ENCODE data around the gene TMEM182.

Gene TMEM182

GRCh38 chr2:102789349-102790090 is 27.7 kb downstream of the TMEM182 start:
- Histone ChIP-seq H3K4me3 (ENCODE audit: low read length) (no peak overlapping the region), H3K9me3 (ENCODE audit: control insufficient read depth, low read depth, low read length) (no peaks in the 10 kb centered on the region), H3K36me3 (ENCODE audit: control insufficient read depth, low read depth, low read length) (no peaks in the 10 kb centered on the region), H3K4me1 (ENCODE audit: control insufficient read depth, low read depth, low read length) (peaks cover 3% of the 10 kb centered on the region), H3K27ac (ENCODE audit: low read length) (no peak overlapping the region), H3K9ac (ENCODE audit: low read length) (no peak overlapping the region), H3K27me3 (ENCODE audit: control insufficient read depth, insufficient read depth, low read length) (no peaks in the 10 kb centered on the region)

GRCh38 chr2:102790091-102790455 is 28.2 kb downstream of the TMEM182 start:
- Histone ChIP-seq H3K9ac (ENCODE audit: low read length) (no peak overlapping the region), H3K9me3 (ENCODE audit: control insufficient read depth, low read depth, low read length) (no peaks in the 10 kb centered on the region), H3K27ac (ENCODE audit: low read length) (no peak overlapping the region), H3K27me3 (ENCODE audit: control insufficient read depth, insufficient read depth, low read length) (no peaks in the 10 kb centered on the region), H3K36me3 (ENCODE audit: control insufficient read depth, low read depth, low read length) (no peaks in the 10 kb centered on the region), H3K4me3 (ENCODE audit: low read length) (no peak overlapping the region), H3K4me1 (ENCODE audit: control insufficient read depth, low read depth, low read length) (peaks cover 3% of the 10 kb centered on the region)

- no peak overlapping the region for H3K9ac ChIP-seq (ENCODE audit: low read length)
- no peak overlapping the region for H3K27ac ChIP-seq (ENCODE audit: low read length)
- H3K4me3 ChIP-seq (ENCODE audit: low read length) = no peak overlapping the region
- no peaks in the 10 kb centered on the region for H3K27me3 ChIP-seq (ENCODE audit: control insufficient read depth, insufficient read depth, low read length)
- peaks cover 3% of the 10 kb centered on the region for H3K4me1 ChIP-seq (ENCODE audit: control insufficient read depth, low read depth, low read length)
- no peaks in the 10 kb centered on the region for H3K9me3 ChIP-seq (ENCODE audit: control insufficient read depth, low read depth, low read length)
- H3K36me3 ChIP-seq (ENCODE audit: control insufficient read depth, low read depth, low read length) = no peaks in the 10 kb centered on the region
Measured at GRCh38 chr2:102792568-102793208, 30.9 kb downstream of the TMEM182 start.

- H3K9ac ChIP-seq (ENCODE audit: low read length) = no peak overlapping the region
- no peak overlapping the region for H3K27ac ChIP-seq (ENCODE audit: low read length)
- H3K27me3 ChIP-seq (ENCODE audit: control insufficient read depth, insufficient read depth, low read length) = no peaks in the 10 kb centered on the region
- no peaks in the 10 kb centered on the region for H3K36me3 ChIP-seq (ENCODE audit: control insufficient read depth, low read depth, low read length)
- peaks cover 7% of the 10 kb centered on the region for H3K9me3 ChIP-seq (ENCODE audit: control insufficient read depth, low read depth, low read length)
- H3K4me3 ChIP-seq (ENCODE audit: low read length) = no peak overlapping the region
- H3K4me1 ChIP-seq (ENCODE audit: control insufficient read depth, low read depth, low read length) = no peaks in the 10 kb centered on the region
Measured at GRCh38 chr2:102795641-102796040, 33.8 kb downstream of the TMEM182 start.

GRCh38 chr2:102796337-102796736 is 34.5 kb downstream of the TMEM182 start:
- H3K9ac ChIP-seq (ENCODE audit: low read length) = no peak overlapping the region
- no peaks in the 10 kb centered on the region for H3K27me3 ChIP-seq (ENCODE audit: control insufficient read depth, insufficient read depth, low read length)
- H3K9me3 ChIP-seq (ENCODE audit: control insufficient read depth, low read depth, low read length) = peaks cover 9% of the 10 kb centered on the region
- H3K4me1 ChIP-seq (ENCODE audit: control insufficient read depth, low read depth, low read length) = no peaks in the 10 kb centered on the region
- no peak overlapping the region for H3K27ac ChIP-seq (ENCODE audit: low read length)
- H3K4me3 ChIP-seq (ENCODE audit: low read length) = no peak overlapping the region
- no peaks in the 10 kb centered on the region for H3K36me3 ChIP-seq (ENCODE audit: control insufficient read depth, low read depth, low read length)

- Histone ChIP-seq H3K27ac (ENCODE audit: low read length) (no peak overlapping the region), H3K9ac (ENCODE audit: low read length) (no peak overlapping the region), H3K36me3 (ENCODE audit: control insufficient read depth, low read depth, low read length) (no peaks in the 10 kb centered on the region), H3K27me3 (ENCODE audit: control insufficient read depth, insufficient read depth, low read length) (no peaks in the 10 kb centered on the region), H3K4me1 (ENCODE audit: control insufficient read depth, low read depth, low read length) (no peaks in the 10 kb centered on the region), H3K9me3 (ENCODE audit: control insufficient read depth, low read depth, low read length) (peaks cover 9% of the 10 kb centered on the region), H3K4me3 (ENCODE audit: low read length) (no peak overlapping the region)
Measured at GRCh38 chr2:102797486-102797885, 35.7 kb downstream of the TMEM182 start.

GRCh38 chr2:102798181-102798580 is 36.4 kb downstream of the TMEM182 start:
- Histone ChIP-seq H3K9me3 (ENCODE audit: control insufficient read depth, low read depth, low read length) (peaks cover 9% of the 10 kb centered on the region), H3K27me3 (ENCODE audit: control insufficient read depth, insufficient read depth, low read length) (no peaks in the 10 kb centered on the region), H3K4me1 (ENCODE audit: control insufficient read depth, low read depth, low read length) (no peaks in the 10 kb centered on the region), H3K36me3 (ENCODE audit: control insufficient read depth, low read depth, low read length) (no peaks in the 10 kb centered on the region), H3K4me3 (ENCODE audit: low read length) (no peak overlapping the region), H3K9ac (ENCODE audit: low read length) (no peak overlapping the region), H3K27ac (ENCODE audit: low read length) (no peak overlapping the region)

GRCh38 chr2:102801098-102801718 is 39.4 kb downstream of the TMEM182 start:
- Histone ChIP-seq H3K4me1 (ENCODE audit: control insufficient read depth, low read depth, low read length) (no peaks in the 10 kb centered on the region), H3K27ac (ENCODE audit: low read length) (no peak overlapping the region), H3K27me3 (ENCODE audit: control insufficient read depth, insufficient read depth, low read length) (no peaks in the 10 kb centered on the region), H3K4me3 (ENCODE audit: low read length) (no peak overlapping the region), H3K9me3 (ENCODE audit: control insufficient read depth, low read depth, low read length) (peaks cover 9% of the 10 kb centered on the region), H3K36me3 (ENCODE audit: control insufficient read depth, low read depth, low read length) (no peaks in the 10 kb centered on the region), H3K9ac (ENCODE audit: low read length) (no peak overlapping the region)

- H3K27ac ChIP-seq (ENCODE audit: low read length) = no peak overlapping the region
- H3K4me3 ChIP-seq (ENCODE audit: low read length) = no peak overlapping the region
- H3K9me3 ChIP-seq (ENCODE audit: control insufficient read depth, low read depth, low read length) = peaks cover 9% of the 10 kb centered on the region
- no peaks in the 10 kb centered on the region for H3K4me1 ChIP-seq (ENCODE audit: control insufficient read depth, low read depth, low read length)
- no peaks in the 10 kb centered on the region for H3K27me3 ChIP-seq (ENCODE audit: control insufficient read depth, insufficient read depth, low read length)
- no peaks in the 10 kb centered on the region for H3K36me3 ChIP-seq (ENCODE audit: control insufficient read depth, low read depth, low read length)
- no peak overlapping the region for H3K9ac ChIP-seq (ENCODE audit: low read length)
Measured at GRCh38 chr2:102801858-102802699, 40.2 kb downstream of the TMEM182 start.

GRCh38 chr2:102803041-102803896 is 41.4 kb downstream of the TMEM182 start:
- no peaks in the 10 kb centered on the region for H3K27me3 ChIP-seq (ENCODE audit: control insufficient read depth, insufficient read depth, low read length)
- H3K4me3 ChIP-seq (ENCODE audit: low read length) = no peak overlapping the region
- no peak overlapping the region for H3K9ac ChIP-seq (ENCODE audit: low read length)
- H3K36me3 ChIP-seq (ENCODE audit: control insufficient read depth, low read depth, low read length) = no peaks in the 10 kb centered on the region
- no peak overlapping the region for H3K27ac ChIP-seq (ENCODE audit: low read length)
- H3K4me1 ChIP-seq (ENCODE audit: control insufficient read depth, low read depth, low read length) = no peaks in the 10 kb centered on the region
- H3K9me3 ChIP-seq (ENCODE audit: control insufficient read depth, low read depth, low read length) = peaks cover 9% of the 10 kb centered on the region

- Histone ChIP-seq H3K9me3 (ENCODE audit: control insufficient read depth, low read depth, low read length) (peaks cover 9% of the 10 kb centered on the region), H3K36me3 (ENCODE audit: control insufficient read depth, low read depth, low read length) (no peaks in the 10 kb centered on the region), H3K4me3 (ENCODE audit: low read length) (no peak overlapping the region), H3K27ac (ENCODE audit: low read length) (no peak overlapping the region), H3K4me1 (ENCODE audit: control insufficient read depth, low read depth, low read length) (no peaks in the 10 kb centered on the region), H3K9ac (ENCODE audit: low read length) (no peak overlapping the region), H3K27me3 (ENCODE audit: control insufficient read depth, insufficient read depth, low read length) (no peaks in the 10 kb centered on the region)
Measured at GRCh38 chr2:102803897-102804217, 42.0 kb downstream of the TMEM182 start.

Measured in iPS-18a (cell line).